ENCODE measurements around the gene PMP22.

PMP22 gene

GRCh38 chr17:15265131-15265530 lies at the start of gene PMP22:
Gene PMP22 (minus strand): TSS chr17:15265326. CDS start chr17:15260727, 4,599 bp downstream.
- DNase-seq = peak in 7 of 42 donors; percentile 14 to 65 (median 30)
- intact Hi-C loops (cut with DNase I) = no loop called here

DNA sequence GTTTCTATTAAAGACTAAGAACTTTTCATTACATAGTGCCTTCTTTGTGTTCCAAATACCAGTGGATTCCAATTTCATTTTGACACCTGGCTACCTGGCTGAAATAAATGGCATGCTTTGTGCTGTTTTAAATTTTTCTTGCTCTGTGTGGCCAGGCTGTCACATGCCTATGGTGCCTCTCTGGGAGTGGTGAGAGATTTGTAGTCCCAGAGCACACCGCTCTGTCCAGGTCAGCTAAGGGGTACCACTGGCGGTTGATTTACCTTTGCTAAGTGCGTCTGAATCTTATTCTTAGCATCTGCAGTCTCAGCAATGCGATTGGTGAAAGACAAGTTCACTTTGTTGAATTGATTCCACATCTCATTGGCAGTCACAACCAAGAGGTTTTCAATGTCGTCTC lies 46.9 kb upstream of the PMP22 start:
- intact Hi-C loops (cut with DNase I) = no loop called here

GRCh38 chr17:15309793-15310192 lies 44.7 kb upstream of the PMP22 start:
- intact Hi-C loops (cut with DNase I) = no loop called here
- DNase-seq = no peak

More for the DNA sequence above, 46.9 kb upstream of the PMP22 start:
- DNase-seq = no peak

- no peak for DNase-seq
- intact Hi-C loops (cut with DNase I) = no loop called here
Observed at GRCh38 chr17:15309236-15309635, 44.1 kb upstream of the PMP22 start.

- DNase-seq = no peak
- intact Hi-C loops (cut with DNase I) = no loop called here
Observed at GRCh38 chr17:15308758-15309157, 43.6 kb upstream of the PMP22 start.

- DNase-seq = no peak
Observed at GRCh38 chr17:15307710-15308111, 42.6 kb upstream of the PMP22 start.

DNA sequence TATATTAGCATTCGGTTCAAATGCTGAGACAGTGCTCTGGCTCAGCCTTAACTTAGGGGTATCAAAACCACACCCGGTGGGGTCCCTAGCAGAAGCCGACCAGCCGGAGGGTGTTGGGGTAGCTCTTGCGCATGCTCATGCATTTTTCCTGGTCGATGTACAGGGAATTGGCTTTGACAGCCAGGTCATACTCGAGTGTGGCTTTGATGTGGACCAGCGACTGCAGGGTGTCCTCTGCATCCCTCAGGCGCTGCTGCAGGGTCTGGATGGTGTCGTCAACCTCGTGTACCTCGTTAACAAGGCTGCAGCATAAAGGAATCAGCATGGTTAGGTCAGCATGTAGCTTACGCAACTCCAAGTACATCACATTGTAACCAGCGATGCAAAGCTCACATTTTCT lies 38.7 kb upstream of the PMP22 start:
- no peak for DNase-seq
- intact Hi-C loops (cut with DNase I) = no loop called here

More at GRCh38 chr17:15307710-15308111, 42.6 kb upstream of the PMP22 start:
- intact Hi-C loops (cut with DNase I) = no loop called here

DNA sequence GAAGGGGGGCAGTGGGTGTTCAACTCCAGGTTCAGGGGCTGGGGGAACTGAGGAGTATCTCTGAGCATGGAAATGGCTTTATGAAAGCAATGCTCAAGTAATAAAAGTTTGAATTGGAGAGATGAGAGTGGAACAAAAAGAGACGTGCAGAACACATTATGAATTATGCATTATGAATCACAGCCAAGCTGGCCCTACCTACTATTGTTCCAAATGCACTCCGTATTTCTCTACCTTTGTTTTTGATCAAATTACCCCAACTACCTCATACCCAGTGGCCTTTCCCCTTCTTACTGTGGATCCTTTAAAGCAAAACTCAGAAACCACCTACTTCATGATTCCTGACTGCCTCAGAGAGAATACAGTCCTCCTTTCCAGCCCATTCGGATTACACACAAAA lies 38.1 kb upstream of the PMP22 start:
- intact Hi-C loops (cut with DNase I) = no loop called here
- no peak for DNase-seq

GRCh38 chr17:15301845-15302244 lies 36.7 kb upstream of the PMP22 start:
- DNase-seq = no peak
- intact Hi-C loops (cut with DNase I) = no loop called here

- intact Hi-C loops (cut with DNase I) = no loop called here
- DNase-seq = no peak
Observed at GRCh38 chr17:15298176-15298575, 33.0 kb upstream of the PMP22 start.

DNA sequence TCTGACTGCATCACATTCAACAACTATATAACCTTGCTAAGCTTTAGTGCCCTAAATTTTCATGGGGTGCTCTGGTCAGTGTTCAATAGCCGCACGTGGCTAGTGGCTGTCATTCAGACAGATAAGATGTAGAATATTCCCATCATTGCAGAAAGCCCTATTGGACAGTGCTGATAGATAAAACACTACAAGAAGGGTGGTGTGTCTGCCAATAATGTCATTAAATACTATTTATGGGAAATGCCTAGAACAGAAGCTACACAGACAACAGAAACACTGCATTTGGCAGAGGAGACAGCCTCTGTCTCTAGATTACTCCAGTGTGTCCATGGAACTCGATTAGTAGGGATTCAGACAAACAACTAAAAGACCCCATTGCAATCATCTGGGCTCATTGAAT lies 28.4 kb upstream of the PMP22 start:
- intact Hi-C loops (cut with DNase I) = no loop called here
- no peak for DNase-seq

- no peak for DNase-seq
- intact Hi-C loops (cut with DNase I) = no loop called here
Observed at GRCh38 chr17:15291674-15292361, 26.7 kb upstream of the PMP22 start.

DNA sequence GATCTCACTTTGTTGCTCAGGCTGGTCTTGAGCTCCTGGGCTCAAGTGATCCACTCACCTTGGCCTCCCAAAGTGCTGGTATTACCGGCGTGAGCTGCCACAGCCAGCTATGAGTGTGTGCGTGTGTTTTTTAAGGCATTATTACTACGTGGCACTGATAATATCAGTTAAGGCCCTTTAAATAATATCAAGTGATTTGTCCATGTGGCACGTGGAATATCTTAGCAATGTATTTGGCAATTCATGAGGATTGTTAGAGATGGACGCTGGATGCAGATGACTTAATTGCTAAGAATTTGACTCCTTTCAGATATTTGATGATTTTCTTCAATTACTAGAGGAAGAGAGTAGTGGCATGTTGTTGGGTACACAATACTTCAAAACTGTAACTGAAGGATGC lies 25.5 kb upstream of the PMP22 start:
- no peak for DNase-seq
- intact Hi-C loops (cut with DNase I) = no loop called here

- intact Hi-C loops (cut with DNase I) = no loop called here
- DNase-seq = no peak
Observed at GRCh38 chr17:15289285-15290183, 24.4 kb upstream of the PMP22 start.

DNA sequence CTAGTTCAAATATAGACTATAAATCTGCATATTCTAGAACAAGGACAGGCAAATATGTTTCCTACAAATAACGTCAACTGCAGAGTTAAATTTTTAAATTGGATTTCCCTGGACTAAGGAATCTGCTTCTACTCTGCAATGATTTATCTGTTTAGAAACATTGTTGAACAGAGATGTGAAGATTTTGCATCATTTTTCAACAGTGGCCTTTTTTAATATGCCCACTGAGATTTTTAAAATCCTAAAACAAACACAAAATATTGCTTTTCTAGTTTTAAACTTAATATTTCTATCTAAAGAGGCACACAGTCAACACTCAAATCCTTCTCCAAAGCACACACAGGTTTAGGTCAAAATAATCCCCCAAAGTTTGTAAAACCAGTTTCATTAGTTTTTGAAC lies 23.7 kb upstream of the PMP22 start:
- intact Hi-C loops (cut with DNase I) = no loop called here
- DNase-seq = no peak

- no peak for DNase-seq
- intact Hi-C loops (cut with DNase I) = no loop called here
Observed at GRCh38 chr17:15287538-15288267, 22.6 kb upstream of the PMP22 start.

DNA sequence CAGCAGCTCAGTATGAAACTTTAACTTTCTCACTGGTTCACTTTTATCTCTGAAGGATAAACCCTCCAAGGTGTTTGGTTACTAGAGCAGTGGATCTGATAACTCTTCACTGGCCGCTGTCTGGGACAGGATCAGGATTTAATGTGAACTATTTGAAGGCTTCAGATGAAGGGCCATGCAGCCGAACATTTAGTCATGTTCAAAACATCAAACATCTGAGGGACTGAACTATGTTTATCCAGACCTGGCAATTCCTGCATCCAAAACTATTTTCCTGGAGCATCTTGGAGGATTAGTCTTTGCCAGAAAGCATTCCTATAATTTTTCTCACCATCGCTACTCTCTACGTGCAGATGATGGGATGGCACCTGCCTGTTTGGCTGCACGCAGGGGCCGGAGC lies 20.3 kb upstream of the PMP22 start:
- intact Hi-C loops (cut with DNase I) = no loop called here
- no peak for DNase-seq

DNA sequence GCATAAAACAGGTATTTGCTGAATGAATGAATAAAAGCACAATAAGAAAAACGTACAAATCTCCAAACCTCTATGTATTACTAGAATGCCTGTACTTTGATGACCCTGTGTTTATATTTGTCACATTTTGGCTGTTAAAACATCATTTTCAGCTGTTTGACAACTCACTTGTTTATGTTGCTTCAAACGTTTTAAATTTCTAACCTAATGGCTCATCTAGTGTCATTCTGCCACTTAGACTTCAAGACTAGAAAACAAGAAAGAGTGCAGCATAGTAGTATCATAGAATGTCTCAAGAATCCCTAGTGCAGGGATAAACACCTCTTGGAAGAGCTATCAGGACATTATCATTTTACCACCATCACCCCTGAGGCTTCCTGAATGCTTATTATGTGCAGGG lies 19.4 kb upstream of the PMP22 start:
- no peak for DNase-seq
- intact Hi-C loops (cut with DNase I) = no loop called here

DNA sequence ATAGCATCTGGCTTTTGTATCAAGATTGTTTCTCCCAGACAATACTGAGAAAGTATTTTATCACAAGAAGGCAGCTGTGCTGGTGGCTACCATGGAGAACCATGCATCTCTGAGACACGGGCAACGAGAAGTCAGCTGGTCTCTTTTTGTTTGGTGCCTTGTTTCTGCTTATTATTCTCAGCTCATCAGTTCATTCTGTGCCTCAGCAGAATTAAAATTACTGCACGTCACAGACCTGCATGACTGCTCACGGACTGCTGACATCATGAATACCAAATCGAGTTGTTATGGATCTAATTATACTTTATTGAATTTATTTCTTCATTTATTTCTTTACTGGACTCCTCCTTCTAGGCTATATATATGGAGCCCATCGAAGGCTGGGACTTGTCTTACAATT lies 19.0 kb upstream of the PMP22 start:
- intact Hi-C loops (cut with DNase I) = no loop called here
- no peak for DNase-seq

GRCh38 chr17:15281909-15282308 lies 16.8 kb upstream of the PMP22 start:
- DNase-seq = no peak
- intact Hi-C loops (cut with DNase I) = no loop called here

Data from head of caudate nucleus (tissue), 42 donors.